ENCODE measurements around the gene ZNF487.
"Not testable (repeated sequence)": the region's sequence is repeated elsewhere in the genome, so short reads cannot be mapped to it uniquely, and the experiment has no call there.

ZNF487 gene

GRCh38 chr10:43391496-43391895 lies 45.4 kb upstream of the ZNF487 start:
- TF ChIP-seq CTCF (IDR thresholded peaks at IDR 0.05), result no peak
- H3K4me1 ChIP-seq (ENCODE audit: control insufficient read depth in 1 of 2, insufficient read depth in 1 of 2, low read depth in 1 of 2, low read length in 1 of 2), result peaks cover 36 to 39% of the 10 kb centered on the region in 2 experiments
- peaks cover 68% of the 10 kb centered on the region for H3K36me3 ChIP-seq
- H3K4me3 ChIP-seq (ENCODE audit: low read depth in 1 of 2, low read length in 1 of 2), result no peak overlapping the region
- no peaks in the 10 kb centered on the region for H3K9me3 ChIP-seq
- H3K27me3 ChIP-seq, result no peaks in the 10 kb centered on the region
- H3K27ac ChIP-seq, result peak overlapping the region; percentile 98

GRCh38 chr10:43392748-43393147 lies 44.2 kb upstream of the ZNF487 start:
- Histone ChIP-seq H3K4me3 (ENCODE audit: low read depth in 1 of 2, low read length in 1 of 2) (no peak overlapping the region), H3K9me3 (no peaks in the 10 kb centered on the region), H3K4me1 (ENCODE audit: control insufficient read depth in 1 of 2, insufficient read depth in 1 of 2, low read depth in 1 of 2, low read length in 1 of 2) (peaks cover 45 to 46% of the 10 kb centered on the region in 2 experiments), H3K27ac (peak overlapping the region; percentile 98), H3K27me3 (no peaks in the 10 kb centered on the region), H3K36me3 (peaks cover 56% of the 10 kb centered on the region)
- no peak for TF ChIP-seq CTCF (IDR thresholded peaks at IDR 0.05)

- H3K27me3 ChIP-seq; H3K9me3 ChIP-seq; H3K4me3 ChIP-seq (ENCODE audit: low read depth in 1 of 2, low read length in 1 of 2): not testable (repeated sequence)
- Histone ChIP-seq H3K27ac (peak overlapping the region; percentile 98), H3K36me3 (peaks cover 51% of the 10 kb centered on the region), H3K4me1 (ENCODE audit: control insufficient read depth in 1 of 2, insufficient read depth in 1 of 2, low read depth in 1 of 2, low read length in 1 of 2) (peaks cover 49 to 50% of the 10 kb centered on the region in 2 experiments)
Measured at GRCh38 chr10:43393186-43393585, 43.7 kb upstream of the ZNF487 start.

- Histone ChIP-seq H3K4me3 (ENCODE audit: low read depth in 1 of 2, low read length in 1 of 2) (peak overlapping the region; percentile 24 to 35), H3K36me3 (peaks cover 45% of the 10 kb centered on the region), H3K4me1 (ENCODE audit: control insufficient read depth in 1 of 2, insufficient read depth in 1 of 2, low read depth in 1 of 2, low read length in 1 of 2) (peaks cover 55 to 56% of the 10 kb centered on the region in 2 experiments)
Measured at GRCh38 chr10:43393606-43394360, 43.1 kb upstream of the ZNF487 start.

GRCh38 chr10:43394868-43395267 lies 42.0 kb upstream of the ZNF487 start:
- peaks cover 61 to 62% of the 10 kb centered on the region in 2 experiments for H3K4me1 ChIP-seq (ENCODE audit: control insufficient read depth in 1 of 2, insufficient read depth in 1 of 2, low read depth in 1 of 2, low read length in 1 of 2)
- H3K4me3 ChIP-seq (ENCODE audit: low read depth in 1 of 2, low read length in 1 of 2), result peak overlapping the region in 1 of 2 experiments; percentile 63
- no peaks in the 10 kb centered on the region for H3K9me3 ChIP-seq
- no peaks in the 10 kb centered on the region for H3K27me3 ChIP-seq
- TF ChIP-seq CTCF (IDR thresholded peaks at IDR 0.05), result no peak
- peaks cover 34% of the 10 kb centered on the region for H3K36me3 ChIP-seq
- H3K27ac ChIP-seq, result peak overlapping the region; percentile 98

More at GRCh38 chr10:43393606-43394360, 43.1 kb upstream of the ZNF487 start:
- Histone ChIP-seq H3K27ac (peak overlapping the region; percentile 98), H3K9me3 (no peaks in the 10 kb centered on the region), H3K27me3 (no peaks in the 10 kb centered on the region)
- TF ChIP-seq CTCF (IDR thresholded peaks at IDR 0.05), result no peak

- Histone ChIP-seq H3K4me3 (ENCODE audit: low read depth in 1 of 2, low read length in 1 of 2) (peak overlapping the region; percentile 63 to 90), H3K9me3 (no peaks in the 10 kb centered on the region), H3K36me3 (peaks cover 27% of the 10 kb centered on the region), H3K27ac (peak overlapping the region; percentile 98), H3K27me3 (no peaks in the 10 kb centered on the region), H3K4me1 (ENCODE audit: control insufficient read depth in 1 of 2, insufficient read depth in 1 of 2, low read depth in 1 of 2, low read length in 1 of 2) (peaks cover 61 to 62% of the 10 kb centered on the region in 2 experiments)
- TF ChIP-seq CTCF (IDR thresholded peaks at IDR 0.05), result no peak
Measured at GRCh38 chr10:43395571-43396060, 41.3 kb upstream of the ZNF487 start.
